OCI-LY7 (cell line): Measurements from ENCODE around the gene RNF152.

ENCODE experiments used
- EZH2phosphoT487 ChIP-seq: fragments of 200-600 bp; sonication (generic); IDR thresholded peaks from 2 replicates; pipeline ENCODE4 v1.6.1; 2018; ENCODE audit warnings: low read depth, borderline replicate concordance, mild to moderate bottlenecking, mixed run types, antibody characterized with exemption, low read length, moderate library complexity, mixed read lengths
- TF ChIP-seq, protein P1 (sequence below): fragments of 200-600 bp; sonication (generic); conservative IDR thresholded peaks from 2 replicates; pipeline ENCODE4 v1.5.1; 2014; ENCODE audit warnings: mild to moderate bottlenecking, antibody characterized with exemption, low read length, moderate library complexity, mixed read lengths

DNA sequence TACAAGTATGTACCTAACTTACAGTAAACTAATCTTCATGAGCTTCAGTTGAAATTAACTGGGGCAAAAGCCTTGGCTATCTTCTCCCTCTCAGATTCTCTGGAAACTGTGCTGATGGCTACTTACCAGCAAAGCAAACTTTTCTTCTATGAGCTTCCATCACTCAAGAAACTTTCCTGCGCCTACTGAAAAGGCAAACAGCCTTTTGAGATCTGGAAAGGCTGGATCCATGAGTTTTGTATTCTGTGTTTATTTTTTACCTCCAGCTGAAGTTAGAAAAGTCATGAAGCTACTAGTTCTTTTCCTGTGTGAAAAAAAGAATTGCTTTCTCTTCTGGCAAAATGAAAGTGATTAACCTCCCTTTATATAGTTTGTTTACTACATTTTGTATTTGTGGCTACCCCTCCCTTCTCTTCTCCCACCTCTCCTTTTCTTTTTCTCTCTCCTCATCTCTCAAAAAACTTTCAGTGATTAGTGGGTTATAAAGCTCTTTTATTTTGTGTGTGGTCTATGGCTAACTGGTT lies 49.2 kb upstream of the RNF152 start:
- TF ChIP-seq, protein P1, sequence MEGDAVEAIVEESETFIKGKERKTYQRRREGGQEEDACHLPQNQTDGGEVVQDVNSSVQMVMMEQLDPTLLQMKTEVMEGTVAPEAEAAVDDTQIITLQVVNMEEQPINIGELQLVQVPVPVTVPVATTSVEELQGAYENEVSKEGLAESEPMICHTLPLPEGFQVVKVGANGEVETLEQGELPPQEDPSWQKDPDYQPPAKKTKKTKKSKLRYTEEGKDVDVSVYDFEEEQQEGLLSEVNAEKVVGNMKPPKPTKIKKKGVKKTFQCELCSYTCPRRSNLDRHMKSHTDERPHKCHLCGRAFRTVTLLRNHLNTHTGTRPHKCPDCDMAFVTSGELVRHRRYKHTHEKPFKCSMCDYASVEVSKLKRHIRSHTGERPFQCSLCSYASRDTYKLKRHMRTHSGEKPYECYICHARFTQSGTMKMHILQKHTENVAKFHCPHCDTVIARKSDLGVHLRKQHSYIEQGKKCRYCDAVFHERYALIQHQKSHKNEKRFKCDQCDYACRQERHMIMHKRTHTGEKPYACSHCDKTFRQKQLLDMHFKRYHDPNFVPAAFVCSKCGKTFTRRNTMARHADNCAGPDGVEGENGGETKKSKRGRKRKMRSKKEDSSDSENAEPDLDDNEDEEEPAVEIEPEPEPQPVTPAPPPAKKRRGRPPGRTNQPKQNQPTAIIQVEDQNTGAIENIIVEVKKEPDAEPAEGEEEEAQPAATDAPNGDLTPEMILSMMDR = no peak
- TF ChIP-seq EZH2phosphoT487 = no peak
